Ascending aorta (tissue), 2 donors: ENCODE data around the gene P2RX2. TPM values are rescaled to one million over a fixed set of nuclear protein-coding genes. Genes with fewer than 3 reads are reported as not detected.
A peak's percentile ranks its signal among the peaks of the same experiment; 100 is the strongest.

Experiments
- DNase-seq, 2 donors: peaks; one replicate each; pipeline ENCODE4 v3.0.0-alpha.2; 2019; ENCODE audit warnings: low spot score in 2 of 2
- H3K27ac ChIP-seq, 2 donors: fragments of 200-600 bp; sonication (generic); one replicate each; pipeline ENCODE4 v1.5.1; 2016 to 2017; ENCODE audit warnings: mild to moderate bottlenecking in 1 of 2
- H3K27me3 ChIP-seq: fragments of 200-600 bp; sonication (generic); one replicate; pipeline ENCODE4 v1.5.1; 2017
- H3K36me3 ChIP-seq, 2 donors: fragments of 200-600 bp; sonication (generic); one replicate each; pipeline ENCODE4 v1.5.1; 2016
- H3K4me1 ChIP-seq, 2 donors: fragments of 200-600 bp; sonication (generic); one replicate each; pipeline ENCODE4 v1.5.1; 2016 to 2017; ENCODE audit warnings: mild to moderate bottlenecking in 1 of 2
- H3K4me3 ChIP-seq, 2 donors: fragments of 200-600 bp; sonication (generic); one replicate each; pipeline ENCODE4 v1.5.1; 2016 to 2017; ENCODE audit warnings: mild to moderate bottlenecking in 1 of 2
- H3K9me3 ChIP-seq, 2 donors: fragments of 200-600 bp; sonication (generic); one replicate each; pipeline ENCODE4 v1.5.1; 2016
- CTCF ChIP-seq, 3 experiments: fragments of 200-600 bp in 2 of 3; fragments of 450-650 bp in 1 of 3; sonication (generic) in 2 of 3; IDR thresholded peaks; one replicate each; pipeline ENCODE4 v1.5.1; 2016 to 2019; ENCODE audit warnings: antibody characterized with exemption in 3 of 3, mild to moderate bottlenecking in 1 of 3, moderate library complexity in 1 of 3
- intact Hi-C: fragments of 100-400 bp; cut with DNase I; formaldehyde crosslinking; loops from one replicate; pipeline ENCODE4 v1.15.1; 2023
- total RNA-seq: library from RNA; depleted of rRNA; stranded (reverse); fragments of >200 nt; gene quantifications from one replicate; pipeline ENCODE4 v1.1.0, GENCODE V29; 2016

Gene P2RX2
- total RNA-seq, 1 donor from 2014 or later, result not detected

GRCh38 chr12:132638541-132639408, 20.2 kb downstream of the P2RX2 start:
- H3K4me1 ChIP-seq, result no peaks in the 10 kb centered on the region
- H3K36me3 ChIP-seq, result peaks cover 59 to 90% of the 10 kb centered on the region in 2 donors
- no peak for DNase-seq
- no peaks in the 10 kb centered on the region for H3K27me3 ChIP-seq
- peak in 2 of 3 experiments; percentile 17 to 41 for TF ChIP-seq CTCF (IDR thresholded peaks at IDR 0.05)
- H3K27ac ChIP-seq, result no peak overlapping the region
- no peak overlapping the region for H3K4me3 ChIP-seq
- H3K9me3 ChIP-seq, result no peaks in the 10 kb centered on the region
- intact Hi-C loops, result no loop called here

DNA sequence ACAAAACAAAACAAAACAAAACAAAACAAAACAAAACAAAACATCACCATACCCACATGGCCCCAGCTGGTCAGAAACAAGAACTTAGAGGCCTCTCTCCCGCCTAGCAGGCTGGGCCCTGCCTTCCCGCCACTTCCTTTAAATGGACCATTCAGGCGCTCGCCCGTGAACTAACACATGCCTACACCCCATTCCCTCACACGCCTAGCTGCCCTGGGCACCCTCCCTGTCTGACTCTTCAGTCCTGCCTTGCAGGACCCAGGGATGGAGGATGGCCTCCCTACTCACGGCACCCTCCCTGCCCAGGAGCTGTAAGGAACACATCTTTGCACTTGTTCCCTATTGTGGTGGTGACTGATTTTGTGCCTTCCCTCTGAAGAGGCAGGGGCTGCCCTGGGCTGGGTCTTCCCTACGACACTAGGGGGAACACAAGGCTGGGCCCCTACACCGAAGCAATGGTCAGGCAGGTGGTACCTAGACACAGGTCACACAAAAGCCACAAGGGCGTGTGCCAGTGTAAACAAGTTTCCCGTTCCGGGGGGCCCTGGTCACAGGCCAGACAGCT, 21.5 kb downstream of the P2RX2 start:
- TF ChIP-seq CTCF (IDR thresholded peaks at IDR 0.05), result no peak
- peaks cover 48 to 81% of the 10 kb centered on the region in 2 donors for H3K36me3 ChIP-seq
- no peaks in the 10 kb centered on the region for H3K27me3 ChIP-seq
- intact Hi-C loops, result no loop called here
- no peak for DNase-seq
- H3K27ac ChIP-seq, result no peak overlapping the region
- H3K4me3 ChIP-seq, result no peak overlapping the region
- no peaks in the 10 kb centered on the region for H3K4me1 ChIP-seq
- no peaks in the 10 kb centered on the region for H3K9me3 ChIP-seq

DNA sequence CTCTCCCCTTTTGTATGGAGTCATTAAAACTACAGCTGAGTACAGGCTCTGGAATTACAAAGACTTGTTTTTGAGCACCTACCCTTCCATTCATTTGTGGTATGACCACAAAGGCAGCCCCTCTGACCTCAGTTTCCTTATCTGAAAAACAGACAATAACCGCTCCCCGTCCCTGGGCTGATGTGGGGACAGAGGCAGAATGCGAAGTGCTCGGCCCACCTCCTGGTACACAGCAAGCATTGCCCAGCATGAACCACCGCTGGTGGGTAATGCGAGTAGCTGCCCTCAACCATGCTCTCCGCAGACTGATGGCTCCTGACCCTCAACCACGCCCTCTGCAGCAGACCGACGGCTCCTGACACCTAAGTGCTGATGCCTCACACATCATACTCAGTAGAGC, 22.4 kb downstream of the P2RX2 start:
- TF ChIP-seq CTCF (IDR thresholded peaks at IDR 0.05), result no peak
- Histone ChIP-seq H3K27ac (no peak overlapping the region), H3K4me1 (no peaks in the 10 kb centered on the region), H3K9me3 (no peaks in the 10 kb centered on the region), H3K36me3 (peaks cover 46 to 73% of the 10 kb centered on the region in 2 donors), H3K4me3 (no peak overlapping the region), H3K27me3 (no peaks in the 10 kb centered on the region)
- DNase-seq, result no peak
- intact Hi-C loops, result no loop called here

GRCh38 chr12:132641811-132642650, 23.5 kb downstream of the P2RX2 start:
- no peak for TF ChIP-seq CTCF (IDR thresholded peaks at IDR 0.05)
- no peaks in the 10 kb centered on the region for H3K9me3 ChIP-seq
- no peak overlapping the region for H3K27ac ChIP-seq
- no peaks in the 10 kb centered on the region for H3K4me1 ChIP-seq
- no peak for DNase-seq
- H3K36me3 ChIP-seq, result peaks cover 47 to 75% of the 10 kb centered on the region in 2 donors
- intact Hi-C loops, result no loop called here
- H3K27me3 ChIP-seq, result no peaks in the 10 kb centered on the region
- H3K4me3 ChIP-seq, result no peak overlapping the region

GRCh38 chr12:132642846-132643835, 24.6 kb downstream of the P2RX2 start:
- no peaks in the 10 kb centered on the region for H3K9me3 ChIP-seq
- no peaks in the 10 kb centered on the region for H3K27me3 ChIP-seq
- H3K27ac ChIP-seq, result no peak overlapping the region
- no peak for DNase-seq
- H3K36me3 ChIP-seq, result peaks cover 42 to 75% of the 10 kb centered on the region in 2 donors
- H3K4me3 ChIP-seq, result no peak overlapping the region
- no peak for TF ChIP-seq CTCF (IDR thresholded peaks at IDR 0.05)
- intact Hi-C loops, result no loop called here
- H3K4me1 ChIP-seq, result no peaks in the 10 kb centered on the region
